HG02852 (cell line): Measurements from ENCODE around the gene POLR3C.
A peak's percentile ranks its signal among the peaks of the same experiment; 100 is the strongest.
"Not testable (repeated sequence)": the region's sequence is repeated elsewhere in the genome, so short reads cannot be mapped to it uniquely, and the experiment has no call there.

Source experiments
- ATAC-seq: cut with Tn5 transposase; IDR thresholded peaks from one replicate; pipeline ENCODE4 v1.9.1; 2021; ENCODE audit warnings: mild to moderate bottlenecking, moderate library complexity; ENCODE audit not compliant: unreplicated experiment

Gene POLR3C, protein sequence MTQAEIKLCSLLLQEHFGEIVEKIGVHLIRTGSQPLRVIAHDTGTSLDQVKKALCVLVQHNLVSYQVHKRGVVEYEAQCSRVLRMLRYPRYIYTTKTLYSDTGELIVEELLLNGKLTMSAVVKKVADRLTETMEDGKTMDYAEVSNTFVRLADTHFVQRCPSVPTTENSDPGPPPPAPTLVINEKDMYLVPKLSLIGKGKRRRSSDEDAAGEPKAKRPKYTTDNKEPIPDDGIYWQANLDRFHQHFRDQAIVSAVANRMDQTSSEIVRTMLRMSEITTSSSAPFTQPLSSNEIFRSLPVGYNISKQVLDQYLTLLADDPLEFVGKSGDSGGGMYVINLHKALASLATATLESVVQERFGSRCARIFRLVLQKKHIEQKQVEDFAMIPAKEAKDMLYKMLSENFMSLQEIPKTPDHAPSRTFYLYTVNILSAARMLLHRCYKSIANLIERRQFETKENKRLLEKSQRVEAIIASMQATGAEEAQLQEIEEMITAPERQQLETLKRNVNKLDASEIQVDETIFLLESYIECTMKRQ

DNA sequence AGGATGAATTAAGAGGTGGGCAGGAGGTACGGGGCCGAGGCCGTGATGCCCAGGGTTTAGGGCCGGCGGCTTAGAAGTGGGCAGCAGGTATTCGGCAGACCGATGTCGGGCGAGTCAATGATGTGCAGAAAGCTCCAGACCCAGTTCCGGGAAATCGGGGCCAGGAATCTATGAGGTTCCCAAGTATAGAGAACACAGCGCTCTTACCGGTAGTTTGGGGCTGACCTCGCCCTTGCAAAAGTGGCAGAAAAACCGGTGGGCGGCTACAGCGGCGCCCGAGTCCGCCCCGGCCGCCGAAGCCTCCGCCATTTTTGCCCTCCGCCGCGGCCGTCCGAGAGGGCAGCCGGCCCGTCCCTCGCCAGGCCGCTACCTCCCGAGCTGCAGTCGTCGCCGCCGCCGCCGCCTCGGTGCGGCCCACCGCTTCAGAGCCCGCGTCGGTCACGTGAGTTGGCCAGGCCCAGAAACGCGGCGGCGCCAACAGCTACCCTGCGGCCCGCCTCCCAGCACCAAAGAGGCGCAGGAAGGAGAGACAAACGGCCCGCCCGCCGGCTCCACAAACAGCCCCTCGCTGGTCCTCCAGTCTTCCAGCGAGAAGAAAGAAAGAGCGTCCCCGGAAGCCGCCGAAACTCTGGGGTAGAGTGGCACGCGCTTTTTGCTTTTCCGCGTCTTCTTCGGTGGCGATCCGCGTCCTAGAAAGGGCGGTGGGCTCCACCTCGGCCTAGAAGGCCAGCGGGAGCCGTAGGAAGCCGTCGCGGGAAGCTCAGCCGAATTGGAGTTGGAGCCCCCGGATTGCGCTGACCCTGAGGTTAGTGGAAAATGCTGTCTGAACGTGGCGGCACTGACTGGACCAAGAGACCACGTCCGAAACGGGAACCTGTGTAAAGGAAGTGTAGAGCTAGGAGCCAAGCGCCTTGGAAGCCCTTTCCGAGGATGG is at the start of gene POLR3C, which contains the start of gene RNF115:
Gene POLR3C (plus strand): TSS at position 636 of the 934 bp plus-strand sequence. CDS start 1,577 bp downstream, outside the sequence.
Gene RNF115 (minus strand): TSS at position 531 of the 934 bp plus-strand sequence. CDS start 222 bp downstream, at position 309.
- peak; percentile 82 for ATAC-seq

DNA sequence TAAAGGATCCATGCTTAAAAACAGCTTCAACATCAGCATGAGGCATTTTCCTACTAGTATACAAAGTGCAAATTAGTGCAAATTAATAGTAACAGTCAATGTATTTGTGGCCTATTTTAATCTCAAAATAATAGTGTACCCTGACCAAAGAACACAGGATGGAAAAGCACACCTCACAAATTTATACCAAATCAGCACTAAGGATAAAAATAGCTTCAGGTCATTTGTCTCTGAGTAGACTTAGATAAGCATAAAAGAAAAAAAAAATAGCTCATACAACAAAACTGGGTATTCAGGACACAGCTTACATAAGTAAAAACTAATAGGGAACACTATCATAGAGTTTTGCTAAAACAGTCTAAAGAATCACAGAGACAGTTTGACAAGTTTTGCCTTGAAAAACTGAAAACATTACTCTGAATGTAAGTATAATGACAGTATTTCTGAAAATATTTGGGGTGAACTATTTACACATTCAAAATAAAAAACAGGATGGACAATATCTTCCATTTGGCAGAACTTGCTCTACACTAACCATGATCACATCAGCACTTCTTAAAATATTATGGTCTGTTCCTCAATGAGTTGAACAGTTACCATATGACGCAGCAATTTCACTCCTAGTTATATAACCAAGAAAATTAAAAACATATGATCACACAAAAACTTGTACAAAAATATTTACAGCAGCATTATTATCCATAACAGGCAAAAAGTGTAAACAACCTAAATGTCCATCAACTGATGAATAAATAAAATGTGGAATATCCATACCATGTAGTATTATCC is 46.4 kb upstream of the POLR3C start:
- ATAC-seq: no peak

DNA sequence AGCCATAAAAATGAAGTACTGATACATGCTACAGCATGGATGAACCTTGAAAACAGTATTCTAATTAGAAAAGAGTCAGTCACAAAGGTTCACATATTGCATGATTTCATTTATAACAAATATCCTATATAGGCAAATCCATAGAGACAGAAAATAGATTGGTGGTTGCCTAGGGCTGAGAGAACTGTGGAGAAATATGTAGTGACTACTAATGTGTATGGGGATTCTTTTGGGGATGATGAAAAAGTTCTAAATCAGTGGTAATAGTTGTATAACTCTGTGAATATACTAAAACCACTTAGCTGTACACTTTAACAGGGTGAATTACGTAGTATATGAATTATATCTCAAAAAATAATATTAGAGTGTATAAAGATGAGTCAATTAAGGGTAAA is 45.9 kb upstream of the POLR3C start:
- ATAC-seq: no peak

DNA sequence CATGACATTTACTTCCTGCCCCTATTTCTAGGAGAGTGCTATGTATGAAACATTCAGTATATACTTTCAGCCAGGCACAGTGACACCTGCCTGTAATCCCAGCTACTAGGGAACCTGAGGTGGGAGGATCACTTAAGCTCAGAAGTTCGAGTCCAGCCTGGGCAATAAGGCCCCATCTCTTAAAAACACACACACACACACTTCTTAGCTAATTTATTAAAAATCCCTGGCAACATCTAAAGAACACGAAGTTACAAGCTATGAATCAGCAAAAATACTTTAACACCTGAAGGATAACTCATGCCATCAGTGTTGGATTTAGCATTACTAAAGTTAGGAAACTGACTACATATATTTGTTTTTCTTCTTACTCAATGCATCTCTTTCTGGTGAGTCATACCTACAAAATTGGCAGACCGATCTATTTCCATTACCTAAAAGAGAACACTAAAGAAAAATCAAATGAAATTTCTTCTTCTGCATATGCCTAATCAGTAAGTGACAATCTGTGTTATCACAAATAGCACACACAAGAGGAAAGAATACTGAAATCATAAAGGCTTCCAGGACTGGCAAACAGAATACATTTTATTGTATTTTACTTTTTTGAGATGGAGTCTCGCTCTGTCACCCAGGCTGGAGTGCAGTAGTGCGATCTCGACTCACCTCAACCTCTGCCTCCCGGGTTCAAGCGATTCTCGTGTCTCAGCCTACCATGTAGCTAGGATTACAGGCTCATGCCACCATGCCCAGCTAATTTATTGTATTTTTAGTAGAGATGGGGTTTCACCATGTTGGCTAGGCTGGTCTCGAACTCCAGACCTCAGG is 41.5 kb upstream of the POLR3C start:
- ATAC-seq: no peak

DNA sequence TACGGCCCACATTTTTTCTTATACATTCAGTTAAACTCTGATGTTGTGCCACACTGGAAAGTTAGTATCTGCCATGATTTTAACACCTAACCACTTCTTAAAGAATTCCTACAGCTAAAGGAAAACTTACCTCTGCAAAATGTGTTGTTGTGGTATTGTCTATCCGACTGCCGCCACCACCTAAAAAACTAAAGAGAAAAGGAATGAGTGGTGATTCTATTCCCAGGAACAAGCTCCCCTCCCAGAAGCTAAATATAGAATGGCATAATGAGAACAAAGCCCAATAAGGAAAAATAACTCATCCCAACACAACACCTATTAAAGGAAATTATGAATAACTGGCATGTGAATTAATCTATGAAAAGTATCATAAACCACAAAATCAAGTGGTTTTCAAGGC is 39.6 kb upstream of the POLR3C start:
- no peak for ATAC-seq

DNA sequence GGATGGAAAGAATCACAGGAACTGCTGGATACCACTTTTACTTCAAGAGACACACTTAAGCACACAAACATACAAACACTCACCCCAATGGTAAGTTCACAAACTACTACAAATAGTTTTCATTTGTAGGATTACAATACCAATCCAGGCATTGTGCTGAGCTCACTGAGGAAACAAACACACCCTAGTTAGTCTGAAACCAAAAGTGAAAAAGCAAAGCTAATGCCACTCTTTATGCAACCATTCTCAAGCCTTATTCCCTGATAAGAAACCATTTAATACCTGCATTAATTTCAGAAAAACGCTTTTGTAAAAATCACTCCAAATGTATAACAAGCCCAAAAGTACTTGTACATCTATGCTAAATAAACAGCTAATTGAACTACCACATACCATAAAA is 38.5 kb upstream of the POLR3C start:
- no peak for ATAC-seq

DNA sequence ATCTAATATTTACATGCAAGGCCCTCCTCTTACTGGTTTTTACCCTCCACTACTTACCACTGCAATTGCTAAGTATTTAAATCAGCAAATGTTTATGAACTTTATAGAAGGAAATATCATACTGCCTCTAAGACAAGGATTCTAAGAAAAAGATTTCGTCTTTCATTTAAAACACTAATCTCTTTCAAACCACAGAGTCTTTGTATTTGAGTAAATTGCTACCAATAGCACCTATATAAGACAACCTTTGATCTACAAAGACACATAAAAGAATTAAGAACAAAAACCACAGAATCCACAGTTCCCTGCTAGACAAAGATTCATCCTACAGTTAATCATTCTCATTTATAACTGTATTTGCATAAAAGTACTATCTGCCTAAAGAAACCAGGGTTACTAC is 37.7 kb upstream of the POLR3C start:
- ATAC-seq: no peak

DNA sequence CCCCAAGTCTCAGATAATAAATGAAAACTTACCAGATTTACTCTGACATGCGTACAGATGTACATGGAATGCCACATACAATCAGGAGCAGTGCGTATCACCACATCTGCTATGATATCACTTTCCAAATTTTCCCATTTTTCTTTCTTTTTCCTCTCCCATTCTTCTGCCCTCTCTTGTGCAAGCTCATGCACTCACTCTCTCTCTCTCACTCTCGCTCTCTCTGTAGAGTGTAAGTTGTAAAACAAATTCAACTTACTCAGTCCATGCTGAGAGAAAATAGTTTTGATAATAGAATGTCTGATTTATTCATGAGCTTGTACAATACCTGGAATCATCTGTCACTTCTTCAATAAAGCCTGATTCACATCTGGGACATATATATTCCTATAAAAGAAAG is 35.4 kb upstream of the POLR3C start:
- no peak for ATAC-seq

DNA sequence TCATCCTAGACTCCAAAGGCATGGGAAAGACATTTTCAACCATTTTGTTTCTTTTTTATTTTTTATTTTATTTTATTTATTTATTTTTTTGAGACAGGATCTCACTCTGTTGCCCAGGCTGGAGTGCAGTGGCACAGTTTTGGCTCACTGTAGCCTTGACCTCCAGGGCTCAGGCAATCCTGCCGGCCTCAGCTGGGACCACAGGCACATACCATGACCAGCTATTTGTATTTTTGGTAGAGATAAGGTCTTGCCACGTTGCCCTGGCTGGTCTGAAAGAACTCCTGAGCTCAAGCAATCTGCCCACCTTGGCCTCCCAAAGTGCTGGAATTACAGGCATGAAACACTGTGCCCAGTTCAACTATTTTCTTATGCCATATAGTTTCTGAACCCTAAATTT is 32.1 kb upstream of the POLR3C start:
- ATAC-seq: not testable (repeated sequence)

DNA sequence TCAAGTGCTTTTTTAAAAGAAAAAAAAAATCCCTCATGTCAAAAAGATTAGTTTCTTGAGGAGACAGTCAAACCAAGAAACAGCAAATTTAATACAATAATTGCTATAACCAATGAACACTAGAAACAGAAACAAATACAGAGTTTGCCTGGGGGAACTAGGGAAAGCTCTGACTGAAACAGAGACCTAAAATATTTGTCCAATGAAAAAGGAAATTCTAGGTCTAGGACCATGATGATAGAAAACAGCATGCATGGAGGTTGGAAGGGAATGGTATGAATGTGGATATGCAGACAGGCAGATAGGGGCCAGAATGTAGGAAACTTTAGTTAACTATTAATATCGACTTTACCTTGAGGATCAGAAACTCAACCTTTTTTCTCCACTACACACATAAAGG is 31.5 kb upstream of the POLR3C start:
- ATAC-seq: no peak

DNA sequence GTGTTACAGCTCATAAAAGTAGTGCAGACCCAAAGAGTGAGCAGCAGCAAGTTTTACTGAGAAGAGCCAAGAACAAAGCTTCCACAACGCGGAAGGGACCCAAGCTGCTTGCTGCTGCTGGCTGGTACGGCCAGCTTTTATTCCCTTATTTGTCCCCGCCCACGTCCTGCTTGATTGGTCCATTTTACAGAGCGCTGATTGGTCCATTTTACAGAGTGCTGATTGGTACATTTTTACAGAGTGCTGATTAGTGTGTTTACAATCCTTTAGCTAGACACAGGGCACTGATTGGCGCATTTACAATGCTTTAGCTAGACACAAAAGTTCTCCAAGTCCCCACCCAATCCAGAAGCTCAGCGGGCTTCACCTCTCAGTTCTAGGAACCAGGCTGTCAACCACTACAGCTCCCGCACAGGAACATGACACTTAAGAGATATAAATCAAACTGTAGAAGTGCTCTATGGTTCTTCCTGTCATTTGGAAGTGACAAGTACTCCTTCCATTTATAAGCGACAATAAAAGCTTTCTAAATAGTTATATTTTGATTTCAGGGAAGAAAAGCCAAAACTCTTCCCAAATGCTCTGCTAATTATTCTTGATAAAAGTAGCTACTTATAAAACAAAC is 28.6 kb upstream of the POLR3C start:
- ATAC-seq: no peak

DNA sequence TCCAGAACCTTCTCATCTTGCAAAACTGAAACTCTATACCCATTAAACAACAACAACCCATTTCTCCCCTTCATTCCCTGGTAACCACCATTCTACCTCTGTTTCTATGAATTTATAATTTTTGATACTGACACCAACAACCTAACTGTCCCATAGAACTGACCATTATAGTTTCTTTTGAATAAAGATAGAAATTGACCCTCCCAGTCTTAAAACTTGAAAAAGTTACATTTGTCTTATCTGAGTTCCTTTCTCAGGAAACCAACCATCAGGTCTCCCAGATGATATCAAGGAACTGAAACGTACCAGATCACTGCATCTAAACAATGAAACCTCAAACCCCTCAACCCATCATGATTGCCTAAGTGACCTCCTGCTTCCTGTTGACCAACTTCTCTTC is 27.2 kb upstream of the POLR3C start:
- ATAC-seq: no peak

DNA sequence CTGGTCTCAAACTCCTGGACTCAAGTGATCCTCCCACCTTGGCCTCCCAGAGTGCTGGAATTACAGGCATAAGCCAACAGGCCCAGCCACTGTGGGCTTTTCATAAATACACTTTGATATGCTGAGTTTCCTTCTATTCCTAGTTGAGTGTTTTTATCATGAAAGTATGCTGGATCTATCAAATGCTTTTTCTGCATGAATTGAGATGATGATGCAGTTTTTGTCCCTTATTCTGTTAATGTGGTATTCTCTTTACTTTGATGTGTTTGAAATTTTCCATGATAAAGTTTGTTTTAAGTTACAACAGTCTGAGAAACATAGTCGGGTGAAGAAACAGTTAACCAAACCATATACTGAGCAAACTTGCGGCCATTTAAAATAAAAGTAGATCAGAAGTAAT is 24.2 kb upstream of the POLR3C start:
- ATAC-seq: no peak

DNA sequence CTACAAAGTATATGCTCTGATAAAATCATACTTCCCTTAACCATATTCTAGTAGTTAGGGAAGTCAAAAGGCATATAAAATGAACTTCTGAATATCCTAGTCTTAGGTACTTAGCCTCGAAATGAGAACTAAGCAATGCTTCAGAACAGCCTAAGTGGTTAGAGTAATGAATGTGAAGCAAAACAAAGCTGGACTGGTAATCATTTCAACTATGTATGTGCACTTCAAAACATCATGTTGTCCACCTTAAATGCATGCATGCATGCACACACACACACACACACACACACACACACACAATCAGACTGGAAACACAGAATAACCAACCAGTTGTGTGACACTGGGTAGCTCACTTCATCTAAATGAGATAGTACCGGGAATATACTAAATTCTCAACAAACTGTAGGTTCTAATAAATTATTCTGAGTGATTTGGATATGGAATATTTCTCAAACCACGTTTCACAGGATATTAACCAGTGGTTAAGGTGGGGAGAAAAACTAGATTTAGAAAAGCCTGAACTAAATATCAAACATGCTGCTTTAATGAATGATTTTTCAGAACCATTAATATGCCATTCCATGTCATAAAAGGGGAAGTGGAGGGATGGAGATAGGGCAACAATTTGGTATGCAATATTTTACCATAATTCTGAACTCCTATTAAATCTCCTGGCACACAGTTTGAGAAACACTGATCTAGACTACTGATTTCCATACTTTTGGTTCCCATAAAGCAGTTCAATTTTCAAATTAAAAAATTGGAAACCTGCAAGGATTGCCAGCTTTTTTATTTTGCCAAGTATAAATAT is 19.6 kb upstream of the POLR3C start:
- no peak for ATAC-seq

DNA sequence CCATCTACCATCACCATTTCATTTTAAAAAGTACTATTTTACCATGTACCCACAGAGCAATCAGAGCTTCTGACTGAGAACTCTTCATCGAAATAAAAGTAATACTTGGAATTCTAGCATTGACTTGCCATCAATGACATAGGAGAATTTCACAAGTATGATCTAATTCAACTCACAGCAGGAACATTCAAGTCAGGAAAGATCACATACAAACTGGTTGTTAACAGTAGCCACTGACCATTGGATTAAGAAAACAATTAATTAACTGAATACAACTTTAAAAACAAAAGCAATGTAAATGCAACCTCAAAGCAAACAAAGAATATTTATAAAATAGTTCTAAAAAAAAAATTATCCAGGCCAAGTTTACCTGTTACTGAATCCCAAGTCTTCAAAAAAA is 18.9 kb upstream of the POLR3C start:
- ATAC-seq: no peak

DNA sequence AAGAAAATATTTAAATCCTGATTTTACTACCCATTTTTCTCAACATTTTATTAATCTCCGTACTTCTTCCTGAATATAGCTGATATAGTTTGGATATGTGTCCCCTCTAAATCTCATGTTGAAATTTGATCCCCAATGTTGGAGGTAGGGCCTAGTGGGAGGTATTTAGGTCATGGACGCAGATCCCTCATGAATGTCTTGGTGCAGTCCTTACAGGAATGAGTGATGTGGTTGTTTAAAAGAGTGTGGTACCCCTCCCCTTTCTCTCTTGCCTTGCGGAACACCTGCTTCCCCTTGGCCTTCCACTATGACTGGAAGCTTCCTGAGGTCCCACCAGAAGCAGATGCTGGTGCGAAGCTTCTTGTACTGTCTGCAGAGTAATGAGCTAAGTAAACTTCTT is 17.6 kb upstream of the POLR3C start:
- no peak for ATAC-seq

DNA sequence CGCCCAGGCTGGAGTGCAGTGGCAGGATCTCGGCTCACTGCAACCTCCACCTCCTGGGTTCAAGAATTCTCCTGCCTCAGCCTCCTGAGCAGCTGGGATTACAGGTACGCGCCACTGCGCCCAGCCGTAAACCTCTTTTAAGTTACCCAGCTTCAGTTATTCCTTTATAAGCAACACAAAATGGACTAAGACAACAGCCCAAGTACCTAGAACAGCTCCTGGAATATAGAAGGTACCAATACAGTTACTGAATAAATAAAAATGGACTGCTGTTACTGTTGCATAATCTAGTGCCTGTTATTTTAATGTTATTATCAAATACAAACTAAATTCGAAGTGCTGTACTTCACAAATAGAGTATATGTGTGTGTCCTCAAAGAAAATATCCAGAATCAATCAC is 17.2 kb upstream of the POLR3C start:
- ATAC-seq: no peak

DNA sequence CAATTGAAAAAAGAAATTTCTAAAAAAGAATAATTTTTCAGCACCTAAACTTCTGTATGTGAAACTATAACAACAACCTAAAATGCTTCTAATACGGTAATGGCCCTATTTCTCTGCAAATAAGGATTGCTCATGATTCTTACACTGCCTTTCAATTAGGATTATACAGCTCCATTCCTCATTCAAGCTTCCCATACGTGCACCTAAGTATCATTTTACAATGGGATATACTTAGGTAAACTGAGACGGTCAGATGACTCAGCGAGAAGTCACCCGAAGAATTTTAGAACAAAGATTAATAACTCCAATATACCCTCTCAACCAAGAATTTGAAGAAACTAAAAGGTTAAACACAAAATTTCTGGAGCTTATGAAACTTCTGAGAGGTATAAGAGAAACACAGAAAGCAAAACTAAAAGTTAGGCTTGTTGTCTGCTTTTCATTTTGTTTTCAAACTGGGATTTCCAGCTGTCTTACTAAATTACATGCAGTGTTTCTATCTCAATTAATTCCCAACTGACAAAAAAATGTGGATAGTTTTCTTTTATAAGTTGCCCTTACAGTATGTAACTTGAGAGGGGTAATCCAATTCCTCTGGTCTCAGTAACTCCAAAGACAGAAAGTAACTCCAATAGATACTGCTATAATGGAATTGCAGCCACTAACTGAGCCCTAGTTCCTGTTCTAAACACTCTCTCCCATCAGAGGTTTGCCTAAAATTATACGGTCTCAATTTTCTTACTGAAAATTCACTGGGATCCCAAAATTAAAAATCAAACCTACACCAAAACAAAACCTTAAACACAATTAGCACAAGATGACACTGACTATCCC is 10.8 kb upstream of the POLR3C start:
- not testable (repeated sequence) for ATAC-seq
